LoVo (cell line): Measurements from ENCODE around the gene DIMT1.
A peak's percentile ranks its signal among the peaks of the same experiment; 100 is the strongest.

ENCODE experiments used
- DNase-seq: peaks from one replicate; pipeline ENCODE4 v3.0.0-alpha.2; 2016; ENCODE audit warnings: low spot score

DIMT1 gene

DNA sequence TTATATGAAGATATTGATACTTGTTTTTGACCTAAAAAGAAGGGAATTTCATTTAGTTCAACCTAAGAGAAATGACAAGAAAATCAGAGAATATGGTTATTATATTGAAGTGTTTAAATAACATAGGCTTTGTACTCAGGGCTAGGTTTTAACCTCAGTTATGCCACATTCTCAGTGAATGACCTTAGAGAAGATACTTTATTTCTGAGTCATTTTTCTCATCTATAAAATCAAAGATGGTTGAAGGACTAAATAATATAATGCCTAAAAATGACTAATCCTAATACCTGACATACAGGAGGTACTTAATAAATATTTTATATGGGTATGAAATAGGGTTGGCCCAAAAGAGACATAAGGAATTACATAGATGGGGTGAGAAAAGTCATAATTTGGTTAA lies 32.3 kb downstream of the DIMT1 start:
- DNase-seq: no peak

DNA sequence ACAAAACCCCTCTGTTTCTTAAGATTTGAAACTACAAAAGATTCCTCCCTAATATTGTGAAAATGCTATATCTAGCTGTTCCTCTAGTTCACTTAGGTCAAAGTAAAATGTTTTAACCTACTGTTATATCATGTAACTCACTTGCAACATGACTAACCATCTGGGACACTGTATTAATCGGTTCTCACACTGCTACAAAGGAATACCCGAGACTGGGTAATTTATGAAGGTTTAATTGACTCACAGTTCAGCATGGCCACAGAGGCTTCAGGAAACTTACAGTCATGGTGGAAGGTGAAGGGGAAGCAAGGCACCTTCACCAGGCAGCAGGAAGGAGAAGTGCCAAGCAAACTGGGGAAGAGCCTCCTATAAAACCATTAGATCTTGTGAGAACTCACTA lies 34.7 kb downstream of the DIMT1 start:
- no peak for DNase-seq

DNA sequence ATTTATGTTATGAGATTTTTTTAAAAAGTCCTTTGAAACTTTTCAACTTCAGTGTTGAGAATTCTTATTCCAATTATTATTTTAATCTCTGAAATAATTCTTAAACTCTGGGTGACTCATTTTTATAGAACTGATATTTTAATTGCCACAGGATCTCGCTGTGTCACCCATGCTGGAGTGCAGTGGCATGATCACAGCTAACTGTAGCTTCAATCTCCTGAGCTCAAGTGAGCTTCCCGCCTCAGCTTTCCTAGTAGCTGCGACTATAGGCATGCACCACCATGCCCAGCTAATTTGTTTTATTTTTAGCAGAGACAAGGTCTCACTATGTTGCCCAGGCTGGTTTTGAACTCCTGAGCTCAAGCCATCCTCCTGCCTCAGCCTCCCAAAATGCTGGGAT lies 41.0 kb downstream of the DIMT1 start:
- no peak for DNase-seq

DNA sequence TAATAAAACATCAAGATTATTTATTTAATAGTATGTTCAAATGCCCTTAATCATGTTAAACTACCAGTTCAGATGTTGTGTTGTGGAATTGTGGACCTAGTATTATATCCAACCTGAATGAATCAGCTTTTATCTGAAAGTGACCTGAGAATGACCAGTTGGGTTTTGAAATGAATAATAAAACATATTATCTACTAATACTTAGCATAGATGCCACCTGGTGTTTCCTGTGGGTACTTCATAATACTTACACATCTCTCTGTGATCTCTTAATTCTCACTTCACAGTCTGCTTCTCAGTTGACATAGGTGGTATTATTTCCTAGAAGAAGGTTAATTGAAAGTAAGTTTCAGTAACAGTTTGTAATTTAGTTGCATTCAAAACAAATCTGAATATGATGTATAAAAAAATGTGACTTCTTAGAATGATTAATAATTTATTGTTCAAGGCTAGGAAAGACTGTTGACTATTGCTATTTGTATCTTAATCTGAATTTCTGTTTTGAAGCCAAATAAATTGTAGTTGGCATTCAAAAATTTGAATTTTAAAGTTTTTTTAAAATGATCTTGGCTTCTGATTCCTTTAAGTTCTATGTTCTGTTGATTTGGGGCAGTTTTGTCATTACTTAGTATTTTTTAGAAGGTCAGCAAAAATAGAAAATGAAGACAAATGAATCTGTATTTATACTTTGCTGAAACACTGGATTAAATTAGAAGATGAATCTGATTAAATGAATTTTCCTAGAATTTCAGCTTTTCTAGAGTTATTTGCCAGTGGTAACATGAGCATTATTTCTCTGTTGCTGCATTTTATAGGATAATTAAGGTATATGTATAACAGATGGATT lies 49.5 kb downstream of the DIMT1 start:
- peak; percentile 42 for DNase-seq

DNA sequence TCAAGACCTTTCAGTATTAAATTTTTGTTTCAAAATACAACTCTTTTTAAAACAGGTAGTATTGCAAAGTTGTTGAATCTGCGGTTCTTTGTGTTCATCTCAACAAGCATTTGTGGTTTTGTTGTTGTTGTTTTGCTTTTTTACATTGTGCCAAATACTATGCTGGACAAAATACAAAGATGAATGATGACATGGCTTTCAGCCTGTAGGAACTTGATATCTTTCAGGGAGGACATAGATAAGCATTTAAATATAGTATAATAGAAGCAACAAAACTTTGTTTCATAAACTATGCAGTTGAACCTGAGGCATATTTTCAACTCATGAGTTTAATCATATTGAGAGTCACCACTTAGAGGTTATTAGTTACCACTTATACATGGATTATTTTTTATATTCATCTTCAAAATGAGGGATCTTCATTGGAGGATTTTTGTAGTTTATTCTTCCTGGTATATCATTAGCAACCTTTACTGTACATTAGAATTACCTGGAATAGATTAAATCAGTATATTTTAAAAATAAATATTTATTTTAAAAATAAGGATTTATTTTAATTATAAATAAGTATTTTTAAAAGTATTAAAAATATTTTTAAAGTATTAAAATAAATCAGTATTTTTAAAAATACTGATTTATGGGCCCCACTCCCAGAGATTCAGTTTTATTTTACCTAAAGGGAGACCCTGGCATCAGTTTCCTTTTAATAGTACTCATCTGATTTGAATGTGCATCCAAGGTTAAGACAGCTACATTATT lies 54.8 kb downstream of the DIMT1 start:
- DNase-seq: no peak

DNA sequence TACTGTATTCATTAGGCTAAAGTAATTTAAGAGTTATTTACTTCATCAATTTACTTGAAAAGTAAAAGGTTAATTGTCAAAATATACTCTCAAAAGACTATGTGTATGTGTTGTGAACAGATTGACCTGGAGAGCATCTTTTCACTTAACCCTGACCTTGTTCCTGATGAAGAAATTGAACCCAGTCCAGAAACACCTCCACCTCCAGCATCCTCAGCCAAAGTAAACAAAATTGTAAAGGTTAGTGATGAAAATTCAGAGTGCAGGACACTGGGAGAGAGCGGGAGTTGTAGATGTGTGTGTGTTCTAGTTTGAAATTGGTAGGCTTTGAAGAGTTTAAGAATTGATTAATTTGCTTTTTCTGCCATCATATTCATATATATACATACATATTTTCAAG lies 55.8 kb downstream of the DIMT1 start:
- no peak for DNase-seq

DNA sequence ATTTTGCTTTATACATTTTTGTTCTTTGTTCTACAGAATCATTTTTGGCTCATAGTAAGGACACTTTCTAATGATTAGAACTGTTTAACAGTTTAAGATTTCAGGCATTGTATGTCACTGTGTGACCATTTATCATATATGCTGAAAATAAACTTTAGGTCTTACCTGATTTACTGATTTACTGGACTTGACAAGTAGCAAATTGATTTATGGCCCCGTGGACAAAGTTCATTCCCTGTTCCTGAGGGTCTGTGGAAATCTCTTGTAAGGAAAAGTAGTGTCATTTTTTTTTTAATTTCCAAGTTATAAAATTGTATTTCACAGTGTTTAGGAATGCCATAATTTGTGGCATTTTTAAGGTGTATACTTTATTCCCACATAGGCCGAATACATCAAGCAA lies 57.0 kb downstream of the DIMT1 start:
- DNase-seq: no peak

DNA sequence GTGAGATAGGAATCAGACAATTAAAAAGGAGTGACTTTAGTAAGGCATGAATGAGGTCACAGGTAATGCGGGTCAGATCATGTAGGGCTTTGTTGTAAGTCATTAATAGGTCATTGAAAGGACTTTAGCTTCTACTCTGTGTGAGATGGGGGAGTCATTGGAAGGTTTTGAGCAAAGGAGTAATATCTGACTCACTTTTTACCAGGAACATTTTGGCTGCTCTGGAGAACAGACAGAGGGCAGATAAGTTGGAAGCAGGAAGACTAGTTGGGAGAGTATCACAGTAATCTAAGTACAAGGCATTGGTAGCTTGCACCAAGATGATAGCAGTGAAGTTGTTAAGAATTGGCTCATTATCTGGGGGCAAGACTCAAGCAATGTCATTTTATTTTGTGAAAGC lies 60.3 kb downstream of the DIMT1 start:
- DNase-seq: no peak

DNA sequence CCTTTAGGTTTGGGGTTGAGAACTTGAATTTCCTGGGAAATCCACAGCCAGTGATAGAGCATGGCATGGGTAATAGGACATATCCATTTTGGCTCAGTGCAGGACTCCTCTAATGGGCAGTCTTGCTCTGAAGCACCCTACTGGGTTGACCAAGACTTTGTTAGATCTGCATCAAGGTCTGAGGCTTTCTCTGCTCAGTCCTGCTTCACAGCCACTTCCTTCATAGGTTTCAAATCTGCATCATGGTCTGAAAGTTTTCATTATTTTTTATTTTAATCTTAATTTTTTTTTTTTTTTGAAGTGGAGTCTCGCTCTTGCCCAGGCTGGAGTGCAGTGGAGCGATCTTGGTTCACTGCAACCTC lies 61.2 kb downstream of the DIMT1 start:
- DNase-seq: no peak

DNA sequence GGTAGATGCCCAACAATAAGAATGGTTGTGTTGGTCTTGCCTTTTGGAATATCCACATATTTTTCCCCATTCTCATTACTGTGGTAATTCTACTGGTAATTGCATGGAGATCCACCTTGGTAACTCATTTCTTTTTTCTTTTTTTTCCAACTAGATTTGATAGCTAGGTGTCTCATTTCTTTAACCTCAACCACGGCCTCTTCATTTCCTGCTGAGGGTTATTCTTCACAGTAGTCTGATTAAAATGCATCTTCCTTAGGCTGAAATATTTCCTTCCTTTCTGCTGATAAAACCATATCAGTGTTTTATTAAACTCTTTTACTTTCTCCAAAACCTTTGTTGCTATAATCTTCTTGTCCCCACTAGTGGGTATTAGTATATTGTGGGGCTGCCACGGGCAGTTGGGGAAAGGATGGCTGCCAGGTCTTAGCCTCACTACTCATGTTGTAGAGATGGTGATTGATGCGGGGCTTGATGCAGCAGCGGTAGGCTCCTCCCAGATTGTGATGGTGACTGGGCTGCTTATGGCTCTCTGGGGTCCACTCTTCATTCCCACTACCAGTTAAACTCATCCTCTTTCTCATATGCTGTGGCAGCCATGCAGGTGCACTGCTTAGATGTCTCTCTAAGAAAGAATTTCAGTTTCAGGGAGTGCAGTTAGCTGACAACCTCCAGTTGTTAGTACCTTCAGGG lies 61.8 kb downstream of the DIMT1 start:
- DNase-seq: no peak

DNA sequence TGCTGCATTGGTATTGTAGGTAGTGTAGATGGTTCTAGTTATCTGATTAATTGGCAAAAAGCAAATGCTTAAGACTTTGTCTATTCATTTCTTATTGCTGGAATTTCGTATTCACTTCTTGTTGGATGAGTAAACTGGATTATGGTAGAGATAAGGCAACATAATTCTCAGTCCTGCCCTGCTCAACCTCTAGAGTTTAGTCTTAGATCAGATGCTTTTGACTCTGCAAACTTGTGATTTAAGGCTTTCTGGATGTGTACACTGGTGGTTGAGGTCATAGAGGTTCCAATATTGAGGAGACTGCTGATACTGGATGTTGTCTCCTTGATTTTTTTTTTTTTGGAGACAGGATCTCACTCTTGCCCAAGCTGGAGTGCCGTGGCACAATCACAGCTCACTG lies 62.7 kb downstream of the DIMT1 start:
- DNase-seq: no peak

DNA sequence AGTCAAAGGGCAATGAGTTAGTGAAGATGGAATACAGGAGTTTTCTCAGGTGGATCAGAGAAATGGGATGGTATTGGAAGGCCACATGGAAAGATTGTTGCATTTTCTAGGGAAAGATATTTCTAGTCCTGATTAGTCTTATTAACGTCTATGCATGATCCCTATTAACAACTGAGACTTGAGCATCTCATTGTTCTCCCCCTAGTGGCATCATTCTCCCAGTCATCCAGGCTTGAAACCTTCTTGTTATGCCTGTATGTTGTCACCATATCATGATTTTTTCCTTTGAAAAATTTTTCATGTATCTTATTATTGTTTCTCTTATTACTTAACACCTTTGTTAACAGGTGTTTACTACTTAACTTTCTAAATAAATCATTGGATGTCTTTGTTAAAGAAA lies 63.3 kb downstream of the DIMT1 start:
- DNase-seq: no peak
